Left colon (tissue), 2 donors: ENCODE results near the gene CNTNAP3. TPM values are rescaled to one million over a fixed set of nuclear protein-coding genes. Genes with fewer than 3 reads are reported as not detected.
"Not testable (repeated sequence)": the region's sequence is repeated elsewhere in the genome, so short reads cannot be mapped to it uniquely, and the experiment has no call there.

Experiments
- ATAC-seq: fragments of 200-7000 bp; cut with Tn5 transposase; one replicate; pipeline ENCODE4 v1.9.1; 2020; ENCODE audit warnings: mild to moderate bottlenecking, moderate library complexity
- DNase-seq, 2 donors: peaks; one replicate each; pipeline ENCODE4 v3.0.0-alpha.2; 2020
- intact Hi-C, 2 donors: fragments of 100-400 bp; cut with DNase I in 1 of 2; cut with micrococcal nuclease in 1 of 2; formaldehyde crosslinking; loops; one replicate each; pipeline versions ENCODE4 v1.11.2 to v1.14.0; 2022; cut with DNase I, micrococcal nuclease
- long read RNA-seq: library from polyadenylated mRNA; unstranded; transcript quantifications from one replicate; pipeline ENCODE4 v2.0.0, GENCODE V29; 2021
- total RNA-seq, 2 donors: library from RNA; stranded (reverse); fragmentation: NEBNext Ultra II Directional; extraction: Animal tissue kit (Norgen Biotek cat#: 25700); gene quantifications; one replicate each; pipeline ENCODE4 v1.2.1, GENCODE V29; 2021
- donor health status: DM: no; HTN: no; CAD: no.
- donor health status: DM: yes; HTN: yes; CAD: no.

CNTNAP3 gene
- total RNA-seq = 1 to 10 TPM; 1.0 to 2.3 TPM
- long read RNA-seq = 0 reads

- intact Hi-C loops, ATAC-seq: not testable (repeated sequence)
- peak in 1 of 2 donors; percentile 16 for DNase-seq
These were observed at the start of gene CNTNAP3 for GRCh38 chr9:39287980-39288379. Gene CNTNAP3, minus strand, starts transcription at chr9:39288167. Its CDS starts 103 bp downstream, at chr9:39288064.

DNA sequence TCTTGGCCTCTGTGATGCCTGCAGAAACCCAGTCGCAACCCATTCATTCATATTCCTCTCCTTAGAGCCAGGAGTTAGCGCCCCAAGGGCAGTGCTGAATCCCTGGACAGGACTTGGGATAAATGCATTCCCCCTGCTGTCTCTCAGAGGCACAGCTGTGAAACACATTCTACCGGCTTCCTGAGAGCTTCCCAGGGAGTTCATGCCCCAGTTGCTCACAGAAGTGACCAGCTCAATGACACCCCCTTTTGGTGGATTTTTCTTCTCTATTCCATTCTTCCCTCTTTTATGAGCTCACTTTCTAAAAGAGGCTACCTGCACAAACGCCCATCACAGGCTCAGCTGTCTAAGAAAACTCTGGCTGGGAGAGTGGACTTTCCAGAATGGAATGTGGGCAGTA lies 8.0 kb downstream of the CNTNAP3 start:
- DNase-seq, intact Hi-C loops: not testable (repeated sequence)

GRCh38 chr9:39242513-39242912 lies 45.5 kb downstream of the CNTNAP3 start:
- ATAC-seq, DNase-seq, intact Hi-C loops: not testable (repeated sequence)

More for the DNA sequence above, 8.0 kb downstream of the CNTNAP3 start:
- not testable (repeated sequence) for ATAC-seq

GRCh38 chr9:39232130-39232991 lies 55.6 kb downstream of the CNTNAP3 start:
- intact Hi-C loops, ATAC-seq, DNase-seq: not testable (repeated sequence)

DNA sequence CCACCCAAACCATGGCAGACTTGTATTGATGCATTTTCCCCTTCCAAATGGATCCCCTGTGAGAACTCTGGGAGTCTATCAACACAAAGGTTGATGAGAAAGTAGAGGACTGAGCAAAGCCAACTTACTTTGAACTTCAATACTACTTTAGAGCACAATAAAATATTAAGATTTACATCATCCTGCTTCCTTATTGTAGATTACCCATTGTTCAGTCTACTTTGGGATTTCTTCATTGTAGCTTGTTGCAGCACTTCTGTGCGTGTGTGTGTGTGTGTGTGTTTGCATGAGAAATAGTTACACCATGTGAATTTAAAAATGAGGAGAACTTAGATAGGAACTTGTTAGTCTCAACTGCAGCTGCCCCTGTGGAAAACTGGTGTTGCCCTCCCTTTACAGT lies 72.0 kb downstream of the CNTNAP3 start:
- peak; percentile 82 for ATAC-seq
- DNase-seq, intact Hi-C loops: not testable (repeated sequence)

DNA sequence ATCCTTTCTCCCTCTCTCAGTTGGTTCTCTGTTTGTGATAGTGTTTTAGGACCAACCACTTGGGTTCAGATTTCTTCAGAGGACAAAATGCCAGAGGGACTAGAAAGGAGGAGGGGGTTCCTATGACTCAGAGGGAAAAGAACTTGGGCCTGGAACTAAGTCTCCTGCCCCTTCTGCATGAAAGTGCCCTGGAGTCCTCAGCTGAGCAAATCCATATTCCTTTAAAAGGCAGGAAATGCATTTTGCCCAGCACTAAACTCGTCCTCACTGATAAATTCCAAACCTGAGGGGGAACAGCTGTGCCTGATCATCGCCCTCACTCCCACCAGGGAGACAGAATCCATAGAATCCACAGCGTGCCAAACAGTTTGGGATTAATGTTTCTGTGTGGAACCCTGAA lies 78.2 kb downstream of the CNTNAP3 start:
- intact Hi-C loops, DNase-seq, ATAC-seq: not testable (repeated sequence)

DNA sequence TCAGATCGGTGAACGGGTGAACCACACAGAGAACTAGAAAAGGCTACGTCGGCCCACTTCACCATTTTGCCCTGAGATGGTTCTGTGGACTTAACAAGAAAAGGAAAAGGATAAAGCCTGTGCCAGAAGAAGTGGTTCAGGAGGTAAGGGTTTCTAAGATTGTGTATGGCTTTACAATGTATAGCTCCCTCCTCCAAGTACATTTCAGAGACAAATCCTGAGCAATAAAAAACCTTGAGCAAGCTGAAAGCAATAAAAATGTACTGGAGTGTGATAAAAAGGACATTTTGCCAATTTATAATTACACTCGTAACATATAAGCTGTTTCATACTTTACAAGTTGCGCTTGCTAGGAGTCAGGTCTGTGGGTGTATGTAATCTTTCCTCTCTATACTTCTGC lies 81.3 kb downstream of the CNTNAP3 start:
- DNase-seq, intact Hi-C loops: not testable (repeated sequence)
- peak; percentile 94 for ATAC-seq

- DNase-seq, ATAC-seq, intact Hi-C loops: not testable (repeated sequence)
These were observed 82.1 kb downstream of the CNTNAP3 start for GRCh38 chr9:39205842-39206241.

GRCh38 chr9:39200412-39200811 lies 87.6 kb downstream of the CNTNAP3 start:
- ATAC-seq, DNase-seq, intact Hi-C loops: not testable (repeated sequence)

DNA sequence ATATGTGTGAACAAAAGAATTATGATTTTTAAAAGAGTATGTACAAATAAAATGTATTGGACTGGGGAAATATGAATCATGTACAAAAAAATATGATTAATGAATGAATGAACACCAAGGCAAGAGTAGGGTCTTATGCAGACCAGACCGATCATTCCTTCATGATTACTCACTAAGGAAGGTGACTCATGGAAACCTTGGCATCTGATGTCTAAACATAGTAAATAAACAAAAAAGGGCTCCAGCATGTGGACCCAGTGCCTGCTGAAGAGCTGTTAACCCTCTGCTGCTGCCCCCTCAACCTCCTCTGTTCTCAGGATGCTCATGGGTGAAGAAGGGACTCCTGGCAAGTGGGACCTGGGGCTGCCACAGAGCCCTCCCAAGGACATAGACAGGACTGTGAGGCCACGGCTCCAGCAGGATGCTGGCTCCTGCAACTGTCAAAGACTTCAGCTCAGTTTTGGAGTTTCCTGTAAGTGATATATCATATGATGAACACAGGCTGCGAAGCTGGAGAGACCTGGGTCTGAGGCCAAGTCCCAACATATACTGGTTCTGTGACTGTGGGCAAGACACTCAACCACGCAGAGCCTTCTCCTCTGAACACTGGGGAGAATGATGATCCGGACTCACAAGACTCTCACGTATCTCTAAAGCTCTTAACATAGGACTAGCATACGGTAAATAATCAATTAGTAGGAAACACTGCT lies 89.8 kb downstream of the CNTNAP3 start:
- DNase-seq, ATAC-seq, intact Hi-C loops: not testable (repeated sequence)

- intact Hi-C loops, ATAC-seq, DNase-seq: not testable (repeated sequence)
These were observed 116.6 kb downstream of the CNTNAP3 start for GRCh38 chr9:39171370-39171769.

DNA sequence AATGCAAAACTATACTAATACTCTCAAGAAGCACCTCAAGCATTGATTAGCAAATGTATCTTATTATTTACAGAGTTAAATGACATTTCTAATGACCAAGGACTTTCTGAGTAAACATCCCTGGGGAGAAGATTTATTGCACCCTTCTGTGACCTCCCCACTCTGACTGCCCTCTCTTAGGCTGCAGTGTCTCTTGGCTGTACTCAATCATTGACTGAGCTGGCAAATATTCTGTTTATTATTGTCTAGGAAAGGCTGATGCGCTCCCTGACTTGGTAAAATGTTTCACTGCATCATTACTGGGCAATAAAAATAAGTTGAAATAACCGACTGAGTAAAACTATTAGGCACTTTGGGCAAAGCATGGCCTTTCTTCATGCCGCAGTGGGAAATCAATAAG lies 130.3 kb downstream of the CNTNAP3 start:
- DNase-seq, ATAC-seq, intact Hi-C loops: not testable (repeated sequence)

GRCh38 chr9:39132826-39133552 lies 155.0 kb downstream of the CNTNAP3 start:
- ATAC-seq, intact Hi-C loops, DNase-seq: not testable (repeated sequence)

- DNase-seq, ATAC-seq, intact Hi-C loops: not testable (repeated sequence)
These were observed 166.6 kb downstream of the CNTNAP3 start for GRCh38 chr9:39121401-39121800.

DNA sequence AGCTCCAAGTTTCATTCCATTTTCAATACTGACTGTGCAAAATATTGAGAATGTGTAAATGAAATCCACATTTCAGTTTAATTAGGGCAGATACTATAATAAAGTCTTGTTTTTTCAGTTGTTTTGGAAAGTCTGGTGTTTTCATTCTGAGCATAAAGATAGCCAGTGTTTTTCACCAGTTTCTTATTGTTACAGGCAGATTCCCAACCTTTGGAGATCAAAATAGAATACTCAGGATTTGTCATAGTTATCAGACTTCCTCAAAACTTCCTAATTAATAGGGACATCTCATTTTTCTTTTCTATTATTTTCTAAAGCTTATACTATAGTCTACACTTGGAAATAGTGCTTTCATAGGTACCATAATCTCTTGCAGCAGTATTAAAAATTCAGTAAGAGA lies 176.2 kb downstream of the CNTNAP3 start:
- DNase-seq, intact Hi-C loops, ATAC-seq: not testable (repeated sequence)

DNA sequence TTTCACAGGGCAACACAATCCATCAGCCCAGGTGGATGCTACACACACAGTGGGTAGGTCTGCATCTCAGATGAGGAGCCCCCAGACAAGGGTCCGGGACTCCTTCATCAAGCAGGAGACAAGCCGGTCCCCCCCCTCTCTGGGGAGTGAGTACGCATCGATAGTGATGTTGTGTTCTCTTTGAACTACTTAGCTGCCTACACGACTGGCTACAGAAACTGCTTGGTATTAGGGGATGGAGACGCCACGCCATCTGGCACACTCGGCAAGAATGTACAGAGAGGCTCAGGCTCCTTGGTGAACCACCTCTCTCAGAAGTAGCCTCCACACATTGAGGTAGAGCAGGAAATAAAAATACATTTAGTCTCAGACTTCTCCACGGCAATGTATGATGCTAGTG lies 179.8 kb downstream of the CNTNAP3 start:
- intact Hi-C loops = no loop called here
- ATAC-seq (no peak), DNase-seq (no peak)

DNA sequence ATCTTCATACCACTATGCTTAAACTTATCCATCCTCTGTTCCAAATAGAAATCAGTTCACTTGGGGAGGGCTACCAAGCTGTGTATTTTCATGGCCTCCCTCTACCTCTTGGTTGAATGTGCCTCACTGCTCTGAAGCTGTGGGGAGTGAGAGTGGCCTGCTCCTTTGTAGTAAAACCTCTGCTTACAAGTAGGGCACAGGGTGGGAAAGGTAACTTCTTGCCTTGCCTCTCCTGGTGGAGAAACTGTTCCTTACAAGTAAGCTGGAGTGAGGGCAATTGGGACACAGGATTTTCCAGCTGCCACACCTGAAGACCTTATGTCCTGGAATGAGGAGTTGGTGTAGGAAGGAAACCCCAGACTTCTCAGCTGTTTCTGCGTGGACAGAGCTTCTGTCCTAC lies 190.8 kb downstream of the CNTNAP3 start:
- DNase-seq, intact Hi-C loops, ATAC-seq: not testable (repeated sequence)

DNA sequence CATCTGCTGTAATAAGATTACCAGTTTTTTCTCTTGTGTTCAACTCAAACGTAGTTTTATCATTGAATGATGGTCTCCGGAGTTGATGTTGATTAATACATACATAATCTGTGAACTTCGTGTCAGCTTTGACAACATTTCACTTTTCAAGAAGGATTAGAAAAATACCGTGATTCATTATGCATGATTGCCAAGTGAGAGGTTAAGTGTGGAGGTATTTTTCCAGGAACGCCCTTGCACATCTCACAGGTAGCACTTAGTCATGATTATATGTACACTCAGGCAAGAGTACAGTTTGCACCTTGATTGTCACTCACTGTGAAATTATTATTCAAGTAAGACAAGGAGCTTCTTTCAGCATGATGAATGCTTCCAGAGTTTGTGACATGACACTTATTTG lies 202.7 kb downstream of the CNTNAP3 start:
- DNase-seq, intact Hi-C loops, ATAC-seq: not testable (repeated sequence)

DNA sequence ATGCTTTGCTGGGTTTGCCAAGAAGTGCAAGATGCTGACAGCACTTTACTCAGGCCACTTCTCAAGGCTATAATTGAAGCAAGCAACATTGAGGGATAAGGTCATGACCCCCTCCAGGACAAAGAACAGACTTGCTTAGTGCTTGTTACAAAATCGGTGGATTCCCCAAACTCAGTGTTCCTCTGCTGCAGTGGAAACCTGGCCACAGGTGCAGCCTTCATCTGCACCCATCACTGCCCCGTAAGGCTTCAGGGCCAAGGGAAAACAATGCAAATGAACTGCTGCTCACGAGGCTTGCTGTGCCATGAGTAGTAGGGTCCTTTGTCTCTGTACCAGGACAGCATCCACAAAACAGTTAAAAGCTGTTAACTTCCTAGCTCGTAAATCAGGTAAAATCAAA lies 205.4 kb downstream of the CNTNAP3 start:
- intact Hi-C loops, ATAC-seq, DNase-seq: not testable (repeated sequence)
